Loucy (cell line): ENCODE data around the gene CNTNAP3.
"Not testable (repeated sequence)": the region's sequence is repeated elsewhere in the genome, so short reads cannot be mapped to it uniquely, and the experiment has no call there.

Source experiments
- CTCF ChIP-seq: fragments of 200-600 bp; sonication (generic); conservative IDR thresholded peaks from 2 replicates; pipeline ENCODE4 v1.5.1; 2014; ENCODE audit warnings: mild to moderate bottlenecking, antibody characterized with exemption, low read length
- EZH2phosphoT487 ChIP-seq: fragments of 200-600 bp; IDR thresholded peaks from 2 replicates; pipeline ENCODE4 v1.6.1; 2018; ENCODE audit warnings: antibody characterized with exemption, mild to moderate bottlenecking, moderate library complexity, borderline replicate concordance

- TF ChIP-seq CTCF, EZH2phosphoT487: not testable (repeated sequence)
These were observed 248.8 kb downstream of the CNTNAP3 start for GRCh38 chr9:39039148-39039547.
